Dedifferentiated amniotic fluid mesenchymal stem cell (primary cell): ENCODE data around the gene ZDHHC12.
"Not testable (repeated sequence)": the region's sequence is repeated elsewhere in the genome, so short reads cannot be mapped to it uniquely, and the experiment has no call there.

Experiments
- DNase-seq: peaks from one replicate; pipeline ENCODE4 v3.0.0-alpha.2; 2016; ENCODE audit errors: extremely low spot score

Gene ZDHHC12

GRCh38 chr9:128707446-128707845, 16.5 kb downstream of the ZDHHC12 start:
- no peak for DNase-seq

- DNase-seq, result no peak
Observed at GRCh38 chr9:128706671-128707381, 17.1 kb downstream of the ZDHHC12 start.

DNA sequence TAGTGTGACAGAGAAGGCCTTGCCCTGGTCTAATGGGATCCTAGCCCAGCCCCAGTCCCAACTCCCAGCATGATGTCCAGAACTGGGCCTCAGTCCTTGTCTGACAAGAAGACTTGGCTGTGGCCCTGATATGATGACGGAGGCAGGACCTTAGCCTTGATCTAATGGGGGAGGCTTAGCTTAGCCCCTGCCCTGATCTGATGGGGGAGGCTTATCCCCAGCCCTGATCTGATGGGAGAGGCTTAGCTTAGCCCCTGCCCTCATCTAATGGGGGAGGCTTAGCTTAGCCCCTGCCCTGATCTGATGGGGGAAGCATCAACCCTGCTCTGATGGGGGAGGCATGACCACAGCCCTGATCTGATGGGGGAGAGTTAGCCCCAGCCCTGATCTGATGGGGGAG, 17.9 kb downstream of the ZDHHC12 start:
- DNase-seq, result no peak

GRCh38 chr9:128705051-128705965, 18.6 kb downstream of the ZDHHC12 start:
- DNase-seq, result no peak

DNA sequence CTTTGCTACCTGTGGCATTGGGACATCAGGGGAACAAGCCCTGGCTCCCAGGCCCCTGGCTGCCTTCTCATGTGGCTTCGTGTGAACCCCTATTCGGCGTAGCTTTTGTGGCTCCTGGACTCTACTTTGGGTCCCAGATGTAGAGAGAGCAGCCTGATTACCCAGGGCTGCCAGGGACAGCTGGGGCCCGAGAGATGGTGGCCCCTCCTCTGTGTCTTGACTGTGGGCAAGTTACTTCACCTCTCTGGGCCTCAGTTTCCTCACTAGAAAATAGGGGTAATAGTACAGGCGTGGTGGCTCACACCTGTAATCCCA, 19.6 kb downstream of the ZDHHC12 start:
- DNase-seq, result no peak

GRCh38 chr9:128703616-128704355, 20.1 kb downstream of the ZDHHC12 start:
- no peak for DNase-seq

DNA sequence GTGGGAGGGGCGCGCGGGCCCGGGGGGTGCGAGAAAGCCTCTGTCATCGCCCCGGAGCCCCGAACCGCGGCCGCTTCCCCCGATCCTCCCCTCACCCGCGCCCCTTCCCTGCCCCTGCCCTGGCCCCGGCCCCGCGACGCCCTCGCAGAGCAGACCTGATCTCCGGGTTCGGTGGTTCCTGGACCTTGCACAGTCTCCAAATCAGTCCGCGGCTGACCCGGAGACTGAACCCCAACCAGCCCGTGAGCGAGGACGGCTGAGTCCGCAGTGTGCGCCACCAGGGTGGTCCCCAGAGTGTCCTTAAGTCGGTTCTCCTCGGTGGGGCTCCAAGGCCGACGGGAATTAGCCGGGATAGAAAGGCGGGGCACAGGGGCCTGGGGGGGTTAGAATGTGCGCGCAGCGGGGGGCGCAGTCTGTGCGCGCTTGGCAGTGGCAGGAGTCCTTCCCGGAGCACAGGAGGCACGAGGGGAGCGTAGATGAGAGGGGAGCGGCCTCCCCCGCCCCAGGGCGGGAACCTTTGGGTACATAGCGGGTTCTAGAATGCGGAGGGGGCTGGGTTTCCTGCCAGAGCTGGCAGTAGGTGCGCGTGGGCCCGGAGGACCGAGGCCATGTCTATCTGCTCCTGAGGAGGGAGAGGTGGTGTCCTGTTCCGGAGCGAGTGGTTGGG, 20.8 kb downstream of the ZDHHC12 start:
- DNase-seq, result no peak

DNA sequence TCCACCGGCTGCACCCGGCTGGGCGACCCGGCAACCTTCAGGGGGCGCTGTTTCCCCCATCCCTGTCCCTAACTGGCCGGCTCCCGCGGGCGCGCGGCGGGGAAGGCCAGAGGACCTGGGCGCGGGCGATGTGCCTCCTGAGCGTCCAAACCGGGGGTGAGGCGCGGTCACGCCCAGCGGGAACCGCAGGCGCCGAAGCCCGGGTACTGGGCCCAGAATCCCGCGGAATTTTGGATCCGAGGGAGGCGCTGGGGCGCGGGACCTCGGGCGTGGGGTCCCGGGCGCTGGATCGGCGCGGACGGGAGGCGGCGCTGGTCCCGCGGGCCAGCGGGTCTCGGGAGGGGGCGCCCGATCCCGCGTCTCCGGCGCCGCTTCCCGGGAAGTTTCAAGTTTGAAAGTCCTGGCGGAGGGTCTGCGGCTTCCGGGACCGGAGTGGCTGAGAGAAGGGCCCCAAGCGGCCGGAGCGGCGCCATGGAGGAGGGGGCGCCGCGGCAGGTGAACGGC, 21.4 kb downstream of the ZDHHC12 start, which contains the start of gene PKN3:
Gene PKN3, plus strand, starts transcription at position 59 of the 504 bp plus-strand sequence. Its CDS starts 413 bp downstream, at position 472.
- DNase-seq, result peak; percentile 60

DNA sequence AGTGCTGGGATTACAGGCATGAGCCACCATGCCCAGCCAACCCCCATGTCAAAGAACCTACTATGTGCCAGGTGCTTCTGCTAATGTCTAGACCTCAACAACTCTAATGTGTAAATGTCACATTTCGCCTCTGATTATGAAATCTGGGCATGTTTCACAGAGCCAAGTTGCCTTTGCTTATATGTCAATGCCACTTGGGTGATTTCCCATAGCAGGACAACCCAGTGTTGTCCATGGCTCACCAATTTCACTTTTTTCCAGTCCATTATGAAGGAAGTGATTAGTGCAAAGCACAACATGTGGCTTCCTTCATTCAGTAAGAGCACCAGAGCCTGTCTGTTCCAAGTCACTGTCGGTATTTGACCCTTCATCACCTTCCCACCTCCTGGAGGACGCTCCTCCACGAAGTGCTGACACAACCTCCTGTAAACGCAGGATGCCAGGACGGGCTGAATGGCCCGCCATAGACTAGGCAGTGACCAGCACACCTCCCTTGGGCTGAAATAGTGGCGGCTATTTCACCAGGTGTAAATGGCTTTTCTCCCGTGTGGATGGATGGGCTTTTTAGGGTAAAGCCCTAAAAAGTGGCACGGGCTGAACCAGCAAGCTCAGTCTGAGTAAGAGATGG, 22.6 kb downstream of the ZDHHC12 start:
- peak; percentile 0 for DNase-seq

GRCh38 chr9:128699096-128699795, 24.7 kb downstream of the ZDHHC12 start:
- not testable (repeated sequence) for DNase-seq

DNA sequence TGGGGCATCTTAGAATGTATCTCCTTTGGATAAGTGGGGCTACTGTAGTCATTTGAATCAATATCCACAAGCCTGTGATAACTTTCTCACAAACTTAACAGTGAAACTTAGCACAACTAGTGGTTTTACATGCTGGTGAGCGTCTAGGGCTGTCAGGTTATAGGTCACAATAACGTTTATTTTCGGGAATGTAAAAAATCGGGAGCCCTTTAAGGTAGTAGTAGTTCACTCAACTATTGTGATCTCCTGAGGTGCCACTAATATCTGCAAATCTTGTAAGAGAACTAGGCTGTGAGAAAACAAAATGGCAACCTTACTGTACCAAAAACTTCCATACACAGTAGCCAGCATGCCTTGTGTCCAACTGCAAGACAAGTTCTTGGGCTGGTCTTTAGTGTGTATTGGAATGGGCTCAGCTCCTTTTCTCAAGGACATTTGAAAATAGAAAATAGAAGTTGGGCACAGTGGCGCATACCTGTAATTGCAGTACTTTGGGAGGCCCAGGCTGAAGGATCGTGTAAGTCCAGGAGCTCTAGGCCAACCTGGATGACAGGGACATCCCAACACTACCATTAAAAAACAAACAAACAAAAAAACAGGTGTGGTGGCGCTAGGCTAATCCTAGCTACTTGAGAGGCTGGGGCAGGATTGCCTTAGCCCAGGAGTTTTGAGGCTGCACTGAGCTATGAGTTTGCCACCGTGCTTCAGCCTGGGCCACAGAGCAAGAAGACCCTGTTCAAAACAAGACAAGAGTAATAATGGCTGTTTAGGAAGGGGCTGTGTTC, 26.8 kb downstream of the ZDHHC12 start:
- DNase-seq, result no peak

- no peak for DNase-seq
Observed at GRCh38 chr9:128694344-128694743, 29.6 kb downstream of the ZDHHC12 start.

DNA sequence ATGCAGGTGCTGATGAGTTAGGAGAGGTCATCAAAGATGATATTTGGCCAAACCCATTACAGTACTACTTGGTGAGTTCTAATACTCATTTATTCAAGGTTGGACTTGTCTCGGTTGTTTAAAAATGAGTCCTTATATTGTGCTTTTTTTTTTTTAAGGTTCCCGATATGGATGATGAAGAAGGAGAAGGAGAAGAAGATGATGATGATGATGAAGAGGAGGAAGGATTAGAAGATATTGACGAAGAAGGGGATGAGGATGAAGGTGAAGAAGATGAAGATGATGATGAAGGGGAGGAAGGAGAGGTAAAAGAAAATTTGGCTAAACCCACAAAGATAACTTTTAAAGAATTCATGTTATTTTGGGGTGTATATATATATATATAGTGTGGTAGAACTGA, 30.2 kb downstream of the ZDHHC12 start:
- not testable (repeated sequence) for DNase-seq

GRCh38 chr9:128690684-128691034, 33.3 kb downstream of the ZDHHC12 start:
- DNase-seq, result no peak

- DNase-seq, result peak; percentile 17
Observed at GRCh38 chr9:128689820-128690683, 33.9 kb downstream of the ZDHHC12 start.

GRCh38 chr9:128689293-128689774, 34.6 kb downstream of the ZDHHC12 start:
- DNase-seq, result no peak

DNA sequence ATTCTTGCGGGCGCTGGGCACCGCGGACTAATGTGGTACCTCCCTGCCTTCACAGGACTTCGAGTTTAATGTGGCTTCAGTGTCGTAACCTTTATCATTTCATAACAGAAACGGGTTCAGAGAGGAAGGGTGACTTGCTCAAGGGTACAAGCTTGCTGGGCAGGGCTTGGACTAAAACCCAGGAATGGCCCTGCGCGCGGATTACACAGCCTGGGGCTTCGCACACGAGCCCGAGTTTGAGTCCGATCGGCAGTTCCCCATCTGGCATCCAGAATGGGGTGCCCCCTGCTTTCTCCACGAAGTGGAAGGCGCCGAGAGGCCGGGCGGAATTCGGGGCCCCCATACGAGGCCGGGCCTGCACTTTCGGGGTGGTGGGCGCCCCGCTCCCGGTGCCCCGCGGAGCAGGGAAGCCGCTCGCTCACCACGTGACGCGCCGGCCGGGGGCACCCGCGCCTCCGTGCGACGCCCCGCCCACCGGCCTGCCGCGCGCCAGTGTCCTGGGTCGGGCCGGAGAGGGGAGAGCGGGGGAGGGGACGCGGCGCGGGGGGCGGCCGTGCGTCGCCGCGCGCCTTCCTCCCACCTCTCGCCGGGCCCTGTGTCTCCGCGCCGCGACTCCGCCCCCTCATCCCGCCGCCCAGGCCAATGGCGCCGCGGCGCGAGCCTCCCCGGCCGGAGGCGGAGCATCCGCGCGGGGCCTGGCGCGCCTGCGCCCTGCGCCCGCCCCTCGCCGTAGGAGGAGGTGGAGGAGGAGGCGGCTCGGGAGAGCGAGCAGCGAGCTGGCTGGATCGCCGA, 35.2 kb downstream of the ZDHHC12 start, which contains the start of gene SET:
Gene SET, plus strand, starts transcription at position 722 of the 792 bp plus-strand sequence. CDS start 361 bp downstream, outside the sequence.
- DNase-seq, result peak; percentile 83

DNA sequence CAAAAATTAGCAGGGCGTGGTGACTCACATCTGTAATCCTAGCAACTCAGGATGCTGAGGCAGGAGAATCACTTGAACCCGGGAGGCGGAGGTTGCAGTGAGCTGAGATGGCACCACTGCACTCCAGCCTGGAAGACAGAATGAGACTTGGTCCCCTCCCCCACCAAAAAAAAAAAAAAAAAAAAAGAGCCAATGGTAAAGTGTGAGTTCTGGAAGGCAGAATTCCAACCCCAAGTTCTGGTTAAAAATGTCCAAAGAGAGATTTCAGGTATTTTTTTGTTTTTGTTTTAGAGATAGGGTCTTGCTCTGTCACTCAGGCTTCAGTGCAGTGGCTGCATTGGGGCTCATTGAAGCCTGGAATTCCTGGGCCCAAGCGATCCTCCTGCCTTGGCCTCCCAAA, 36.5 kb downstream of the ZDHHC12 start:
- no peak for DNase-seq
